ENCODE results near the gene ZFYVE28.
A peak's percentile ranks its signal among the peaks of the same experiment; 100 is the strongest.

The ZFYVE28 gene

GRCh38 chr4:2359591-2360395 lies 58.7 kb downstream of the ZFYVE28 start:
- H3K4me3 ChIP-seq (ENCODE audit: low read depth, low read length), result no peak overlapping the region
- DNase-seq (ENCODE audit: low read depth), result no peak
- TF ChIP-seq CTCF (IDR thresholded peaks at IDR 0.05; ENCODE audit: low read depth, low read length, missing control alignments), result no peak
- in situ Hi-C loops (cut with HindIII; ENCODE audit: low sequenced_read_pairs), result no loop called here

DNA sequence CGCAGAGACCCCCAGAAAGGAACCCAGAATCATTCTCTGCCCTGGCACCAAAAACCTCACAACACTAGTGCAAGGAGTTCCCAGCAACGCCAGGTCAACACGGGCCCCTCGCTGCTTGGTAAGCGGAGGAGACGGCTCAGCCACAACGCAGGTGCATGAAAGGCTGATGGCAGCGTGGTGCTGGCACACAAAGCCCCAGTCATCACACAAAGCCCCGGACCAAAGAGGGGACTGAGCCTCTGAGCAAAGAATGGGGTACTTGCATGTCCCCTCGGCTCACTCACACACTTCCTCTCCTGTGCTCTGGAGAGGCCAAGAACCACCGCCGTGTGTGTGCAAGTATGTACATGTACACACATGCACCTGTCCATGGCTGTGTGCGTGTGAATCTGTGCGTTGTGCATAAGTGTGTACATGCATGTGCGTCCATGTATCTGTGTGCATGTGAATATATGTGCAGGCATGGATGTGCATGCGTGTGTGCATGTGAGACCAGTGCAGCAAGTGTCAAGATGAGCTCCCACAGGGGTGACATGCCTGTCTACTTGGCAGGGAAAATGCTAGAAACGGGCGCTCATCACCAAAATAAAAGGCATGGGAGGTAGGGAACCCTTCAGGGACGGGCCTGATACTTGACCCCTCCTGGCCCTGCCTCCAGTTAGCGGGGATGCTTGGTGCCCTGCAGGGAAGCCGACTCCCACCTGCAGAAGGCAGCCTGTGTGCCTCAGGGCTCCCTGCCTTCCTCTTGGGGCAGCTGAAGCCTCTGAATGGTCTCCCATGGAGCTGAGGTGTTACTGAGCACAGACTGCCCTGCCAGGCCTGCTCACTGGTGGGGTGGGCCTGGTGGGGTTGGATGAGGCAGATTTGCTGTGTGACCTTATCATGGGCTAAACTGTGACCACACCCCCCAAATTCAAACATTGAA lies 60.4 kb downstream of the ZFYVE28 start:
- no peak overlapping the region for H3K4me3 ChIP-seq (ENCODE audit: low read depth, low read length)
- DNase-seq (ENCODE audit: low read depth), result no peak
- no peak for TF ChIP-seq CTCF (IDR thresholded peaks at IDR 0.05; ENCODE audit: low read depth, low read length, missing control alignments)
- in situ Hi-C loops (cut with HindIII; ENCODE audit: low sequenced_read_pairs), result no loop called here

- H3K4me3 ChIP-seq (ENCODE audit: low read depth, low read length), result no peak overlapping the region
- in situ Hi-C loops (cut with HindIII; ENCODE audit: low sequenced_read_pairs), result no loop called here
- no peak for DNase-seq (ENCODE audit: low read depth)
- TF ChIP-seq CTCF (IDR thresholded peaks at IDR 0.05; ENCODE audit: low read depth, low read length, missing control alignments), result no peak
These were observed 62.0 kb downstream of the ZFYVE28 start for GRCh38 chr4:2356123-2357069.

DNA sequence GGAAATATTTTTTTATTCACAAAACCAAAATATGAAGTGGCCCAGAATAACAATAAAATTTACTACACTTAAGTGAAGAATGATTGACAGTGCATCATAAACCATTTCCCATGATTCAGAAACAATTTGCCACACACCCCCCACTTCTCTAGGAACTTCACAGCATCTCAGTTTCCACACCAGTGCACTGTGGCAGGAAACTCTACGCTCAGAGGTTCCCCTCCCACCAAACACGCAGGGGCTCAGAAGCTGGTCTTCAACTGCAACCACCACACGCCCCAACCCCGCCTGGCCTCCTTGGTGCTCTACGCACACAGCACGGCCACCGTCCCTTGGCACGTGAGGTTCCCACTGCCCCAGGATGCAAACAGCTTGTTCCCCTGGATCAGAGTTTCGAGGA lies 63.7 kb downstream of the ZFYVE28 start:
- no peak for DNase-seq (ENCODE audit: low read depth)

GRCh38 chr4:2354118-2354517 lies 64.3 kb downstream of the ZFYVE28 start:
- DNase-seq (ENCODE audit: low read depth), result no peak
- H3K4me3 ChIP-seq (ENCODE audit: low read depth, low read length), result no peak overlapping the region
- in situ Hi-C loops (cut with HindIII; ENCODE audit: low sequenced_read_pairs), result no loop called here
- TF ChIP-seq CTCF (IDR thresholded peaks at IDR 0.05; ENCODE audit: low read depth, low read length, missing control alignments), result peak; percentile 51

More for the DNA sequence above, 63.7 kb downstream of the ZFYVE28 start:
- no peak overlapping the region for H3K4me3 ChIP-seq (ENCODE audit: low read depth, low read length)
- in situ Hi-C loops (cut with HindIII; ENCODE audit: low sequenced_read_pairs), result no loop called here
- TF ChIP-seq CTCF (IDR thresholded peaks at IDR 0.05; ENCODE audit: low read depth, low read length, missing control alignments), result no peak
